SIG-M5 treated with dmso at 0.1 percent for 504 hours (cell line): ENCODE results near the gene EYA3.

Experiments
- DNase-seq: peaks from one replicate; lab custom pipeline; 2025; ENCODE audit not compliant: unreplicated experiment; lab: John Stamatoyannopoulos, UW

EYA3 gene

GRCh38 chr1:27973771-27974416 lies 114.5 kb downstream of the EYA3 start:
- DNase-seq, result no peak

GRCh38 chr1:27972141-27972540 lies 116.3 kb downstream of the EYA3 start:
- no peak for DNase-seq

- no peak for DNase-seq
Observed at GRCh38 chr1:27971674-27972073, 116.7 kb downstream of the EYA3 start.

GRCh38 chr1:27970401-27970800 lies 118.0 kb downstream of the EYA3 start:
- no peak for DNase-seq

- DNase-seq, result peak; percentile 40
Observed at GRCh38 chr1:27968692-27969091, 119.7 kb downstream of the EYA3 start.

GRCh38 chr1:27967884-27968466 lies 120.4 kb downstream of the EYA3 start:
- no peak for DNase-seq

GRCh38 chr1:27967106-27967883 lies 121.1 kb downstream of the EYA3 start:
- DNase-seq, result no peak

- DNase-seq, result no peak
Observed at GRCh38 chr1:27966402-27967105, 121.9 kb downstream of the EYA3 start.

GRCh38 chr1:27963393-27963792 lies 125.0 kb downstream of the EYA3 start:
- DNase-seq, result no peak

GRCh38 chr1:27961646-27962221 lies 126.7 kb downstream of the EYA3 start:
- DNase-seq, result no peak

GRCh38 chr1:27960762-27961645 lies 127.4 kb downstream of the EYA3 start:
- no peak for DNase-seq

GRCh38 chr1:27959792-27960603 lies 128.4 kb downstream of the EYA3 start, which contains the start of gene XKR8:
TSS of gene XKR8 (plus strand) at chr1:27959973. CDS start at chr1:27960070, 97 bp downstream.
- no peak for DNase-seq

- DNase-seq, result no peak
Observed at GRCh38 chr1:27958513-27958912, 129.9 kb downstream of the EYA3 start.

- no peak for DNase-seq
Observed at GRCh38 chr1:27957655-27958054, 130.8 kb downstream of the EYA3 start.

- no peak for DNase-seq
Observed at GRCh38 chr1:27956761-27957160, 131.6 kb downstream of the EYA3 start.

- no peak for DNase-seq
Observed at GRCh38 chr1:27955076-27955475, 133.3 kb downstream of the EYA3 start.

- no peak for DNase-seq
Observed at GRCh38 chr1:27954186-27954585, 134.2 kb downstream of the EYA3 start.

GRCh38 chr1:27952147-27952546 lies 136.3 kb downstream of the EYA3 start:
- DNase-seq, result no peak

- no peak for DNase-seq
Observed at GRCh38 chr1:27951396-27951795, 137.0 kb downstream of the EYA3 start.
